Mucosa of gallbladder (tissue), 1 donor: ENCODE data around the gene CASTOR1. TPM values are rescaled to one million over a fixed set of nuclear protein-coding genes. Genes with fewer than 3 reads are reported as not detected.
A peak's percentile ranks its signal among the peaks of the same experiment; 100 is the strongest.

ENCODE experiments used
- DNase-seq: peaks from one replicate; pipeline ENCODE4 v3.0.0-alpha.2; 2020; ENCODE audit warnings: low spot score
- total RNA-seq: library from RNA; stranded (reverse); gene quantifications from one replicate; pipeline ENCODE4 v1.2.1, GENCODE V29; 2021
- donor health status: DM: no; HTN: no; CAD: no.

The CASTOR1 gene
- total RNA-seq, 1 donor from 2014 or later: 19.1 TPM

- DNase-seq: no peak
Measured at GRCh38 chr22:30265131-30265720, 24.1 kb downstream of the CASTOR1 start.

- DNase-seq: no peak
Measured at GRCh38 chr22:30263883-30264282, 25.4 kb downstream of the CASTOR1 start.

DNA sequence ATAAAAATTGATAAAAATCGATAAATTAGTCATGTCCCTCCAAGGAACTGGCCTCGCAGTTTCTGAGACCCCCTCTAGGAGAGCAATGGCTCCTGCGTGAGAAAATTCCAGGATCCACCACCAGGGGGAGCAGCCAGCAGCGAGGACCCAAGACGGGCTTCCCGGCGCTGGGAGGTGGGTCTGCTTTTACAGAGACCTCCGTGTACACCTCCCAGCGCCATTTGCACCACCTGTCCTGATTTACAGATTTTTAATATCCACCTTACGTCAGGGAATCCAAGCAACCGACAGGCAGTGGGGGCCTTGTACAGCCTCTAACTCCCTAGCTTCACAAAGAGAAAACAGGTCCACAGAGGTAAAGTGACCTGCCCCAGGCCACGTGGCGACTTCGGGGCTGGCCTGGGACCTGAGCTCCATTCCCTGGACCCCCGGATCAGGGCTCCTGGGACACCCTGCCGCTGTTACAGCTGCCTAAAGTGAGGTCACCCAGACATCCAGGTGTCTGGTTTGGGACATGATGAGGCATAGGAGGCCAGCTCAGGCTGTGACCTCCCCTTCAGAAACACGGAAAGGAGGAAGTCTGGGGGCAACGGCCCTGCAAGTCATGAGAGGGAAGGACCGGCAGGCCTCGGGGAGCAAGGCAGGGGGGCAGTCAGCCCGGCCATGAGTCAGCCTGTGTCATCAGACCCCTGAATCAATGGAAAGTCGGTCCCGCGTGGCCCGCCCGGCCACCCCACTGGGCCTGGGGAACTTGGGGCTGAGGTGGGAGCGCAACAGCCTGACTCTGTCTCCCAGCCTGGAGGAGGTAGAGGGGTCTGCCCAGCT, 26.2 kb downstream of the CASTOR1 start:
- peak; percentile 80 for DNase-seq

DNA sequence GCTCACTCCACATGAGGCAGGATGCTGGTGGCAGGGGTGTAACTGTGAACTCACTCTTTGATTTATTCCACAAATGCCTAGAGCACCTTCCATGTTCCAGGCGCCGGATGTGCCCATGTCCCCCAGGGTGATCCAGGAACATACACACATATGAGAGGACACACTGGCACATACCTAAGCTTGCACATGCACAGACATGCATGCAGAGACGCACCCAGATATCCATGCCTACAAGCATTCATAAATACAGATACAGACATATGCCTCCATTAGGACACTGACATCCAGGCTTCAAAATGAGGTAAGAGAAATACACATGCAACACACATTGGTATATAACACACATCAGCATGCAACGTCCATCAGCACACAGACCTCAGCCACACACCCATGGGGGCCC, 27.2 kb downstream of the CASTOR1 start:
- no peak for DNase-seq

DNA sequence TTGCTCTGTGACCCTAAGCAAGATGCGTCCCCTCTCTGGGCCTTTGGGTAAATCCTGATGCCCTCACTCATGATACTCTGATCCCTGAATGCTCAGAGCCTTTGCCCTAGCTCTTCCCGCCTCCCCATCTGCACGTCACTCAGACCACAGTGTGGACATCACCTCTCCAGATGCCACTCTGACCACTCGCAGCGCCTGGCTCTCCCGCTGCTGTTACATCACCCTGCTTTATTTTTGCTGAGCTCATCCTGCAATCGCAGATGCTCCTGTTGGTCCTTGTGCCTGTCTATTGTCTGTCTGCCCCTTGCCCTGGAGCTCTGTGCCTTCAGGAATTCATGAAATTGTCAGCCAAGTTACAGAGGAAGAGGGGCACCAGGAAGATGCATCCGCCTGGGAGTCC, 28.2 kb downstream of the CASTOR1 start:
- DNase-seq: no peak

GRCh38 chr22:30260682-30261081, 28.6 kb downstream of the CASTOR1 start:
- no peak for DNase-seq

DNA sequence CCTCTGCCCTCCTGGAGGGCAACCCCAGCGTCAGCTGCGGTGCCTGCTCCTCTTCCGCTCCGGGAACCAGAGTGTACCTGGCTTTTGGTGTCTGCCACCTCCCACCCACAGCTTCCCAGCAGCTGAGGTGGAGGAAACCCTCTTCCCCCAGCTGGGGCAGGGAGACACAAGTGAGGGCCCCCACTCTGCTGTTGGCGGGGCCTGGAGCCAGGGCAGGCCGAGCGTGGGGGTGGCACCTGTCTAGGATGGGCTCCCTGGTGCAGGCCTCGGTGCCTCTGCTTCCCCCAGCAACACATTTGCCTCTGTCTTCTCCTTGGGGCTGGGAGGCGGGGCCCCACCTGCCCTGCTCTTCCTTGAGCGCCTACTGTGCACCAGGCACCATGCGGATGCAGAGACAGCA, 29.0 kb downstream of the CASTOR1 start:
- DNase-seq: no peak

- no peak for DNase-seq
Measured at GRCh38 chr22:30254314-30254713, 35.0 kb downstream of the CASTOR1 start.

- DNase-seq: peak; percentile 75
Measured at GRCh38 chr22:30253205-30253852, 36.0 kb downstream of the CASTOR1 start.

- DNase-seq: peak; percentile 72
Measured at GRCh38 chr22:30252411-30253204, 36.7 kb downstream of the CASTOR1 start.

DNA sequence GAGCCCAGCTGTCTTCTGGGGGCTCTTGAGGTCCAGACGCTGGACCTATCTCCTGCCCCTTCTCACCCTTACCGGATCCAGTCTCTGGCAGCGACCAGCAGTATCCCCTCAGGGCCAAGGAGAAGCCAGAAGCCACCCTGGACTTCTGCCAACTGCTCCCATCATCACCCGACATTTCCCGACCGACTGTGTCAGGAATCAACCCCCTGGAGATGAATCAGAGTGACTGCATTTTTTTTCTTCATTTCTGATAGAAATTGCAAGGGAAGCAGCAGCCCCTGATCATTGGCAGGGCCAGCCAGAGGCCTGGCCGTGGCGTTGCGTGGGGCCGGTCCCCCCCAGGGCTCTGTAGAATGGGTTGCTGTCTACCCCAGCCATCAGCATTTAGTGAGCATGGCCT, 37.6 kb downstream of the CASTOR1 start:
- DNase-seq: no peak

- DNase-seq: no peak
Measured at GRCh38 chr22:30250661-30251267, 38.5 kb downstream of the CASTOR1 start.

- no peak for DNase-seq
Measured at GRCh38 chr22:30250039-30250565, 39.2 kb downstream of the CASTOR1 start.

DNA sequence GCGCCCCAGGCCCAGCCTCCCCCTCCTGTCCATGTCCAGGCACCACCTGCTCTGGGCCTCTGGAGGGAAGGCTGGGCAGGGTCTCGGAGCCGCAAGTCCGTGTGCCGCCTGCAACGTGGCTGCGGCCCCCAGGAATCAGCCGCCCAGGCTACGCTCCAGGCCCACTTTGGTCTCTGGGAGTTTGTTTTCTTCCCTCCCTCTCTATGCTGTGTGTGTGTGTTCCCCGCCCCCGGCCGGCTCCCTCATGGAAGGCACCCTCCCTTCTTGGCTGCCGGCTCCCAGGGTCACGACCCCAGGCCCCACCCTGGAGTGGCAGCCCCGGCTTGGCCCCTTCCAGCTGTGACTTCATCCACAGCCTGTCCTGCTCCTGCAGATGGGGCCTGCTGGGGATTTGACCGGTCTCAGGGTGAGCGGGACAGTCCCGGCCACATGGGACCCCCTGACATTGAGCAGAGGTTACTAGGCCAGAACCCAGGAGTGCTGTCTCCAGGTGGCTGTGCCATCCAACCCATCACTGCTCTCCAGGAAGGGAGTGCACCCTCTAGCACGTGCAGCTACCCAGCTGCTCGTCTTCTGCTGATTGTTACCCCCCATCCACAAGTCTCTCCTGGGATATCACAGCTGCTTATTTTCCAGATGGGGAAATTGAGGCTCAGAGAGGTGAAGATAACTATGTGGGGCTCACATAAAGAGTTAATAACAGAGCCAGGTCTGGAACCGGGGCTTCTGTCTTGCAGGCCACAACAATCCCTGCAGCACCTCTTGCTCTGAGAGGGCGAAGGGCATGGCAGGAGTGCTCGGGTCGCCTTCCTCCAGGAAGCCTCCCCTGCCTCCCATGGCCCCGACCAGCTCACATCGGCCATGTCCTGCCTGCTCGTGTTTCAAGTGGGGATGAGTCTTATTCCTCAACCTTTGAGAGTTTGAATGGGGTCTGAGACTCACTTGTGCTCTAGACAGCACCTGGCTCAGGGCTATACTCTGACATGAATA, 40.0 kb downstream of the CASTOR1 start:
- peak; percentile 66 for DNase-seq

- DNase-seq: no peak
Measured at GRCh38 chr22:30248484-30248883, 40.8 kb downstream of the CASTOR1 start.

GRCh38 chr22:30247974-30248373, 41.3 kb downstream of the CASTOR1 start:
- DNase-seq: no peak

DNA sequence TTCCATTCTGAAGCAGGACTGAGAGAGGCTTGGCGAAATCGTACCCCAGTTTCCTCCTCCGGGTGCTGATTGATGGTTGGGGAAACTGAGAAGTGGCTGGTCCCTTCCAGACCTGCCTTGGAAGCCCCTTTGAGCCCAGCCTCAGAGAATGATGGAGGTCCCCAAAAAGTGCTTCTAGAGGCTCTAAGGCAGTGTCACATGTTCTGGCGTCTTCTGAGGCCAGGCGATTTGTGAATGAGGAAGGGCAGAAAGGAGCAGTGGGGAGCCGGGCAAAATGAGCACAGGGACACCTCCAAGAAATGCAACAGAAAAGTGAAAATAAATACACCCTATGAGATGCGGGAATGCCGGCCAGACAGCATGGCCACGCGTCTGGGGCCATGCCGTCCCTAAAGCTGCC, 41.7 kb downstream of the CASTOR1 start:
- DNase-seq: no peak

GRCh38 chr22:30246814-30247376, 42.4 kb downstream of the CASTOR1 start:
- no peak for DNase-seq

DNA sequence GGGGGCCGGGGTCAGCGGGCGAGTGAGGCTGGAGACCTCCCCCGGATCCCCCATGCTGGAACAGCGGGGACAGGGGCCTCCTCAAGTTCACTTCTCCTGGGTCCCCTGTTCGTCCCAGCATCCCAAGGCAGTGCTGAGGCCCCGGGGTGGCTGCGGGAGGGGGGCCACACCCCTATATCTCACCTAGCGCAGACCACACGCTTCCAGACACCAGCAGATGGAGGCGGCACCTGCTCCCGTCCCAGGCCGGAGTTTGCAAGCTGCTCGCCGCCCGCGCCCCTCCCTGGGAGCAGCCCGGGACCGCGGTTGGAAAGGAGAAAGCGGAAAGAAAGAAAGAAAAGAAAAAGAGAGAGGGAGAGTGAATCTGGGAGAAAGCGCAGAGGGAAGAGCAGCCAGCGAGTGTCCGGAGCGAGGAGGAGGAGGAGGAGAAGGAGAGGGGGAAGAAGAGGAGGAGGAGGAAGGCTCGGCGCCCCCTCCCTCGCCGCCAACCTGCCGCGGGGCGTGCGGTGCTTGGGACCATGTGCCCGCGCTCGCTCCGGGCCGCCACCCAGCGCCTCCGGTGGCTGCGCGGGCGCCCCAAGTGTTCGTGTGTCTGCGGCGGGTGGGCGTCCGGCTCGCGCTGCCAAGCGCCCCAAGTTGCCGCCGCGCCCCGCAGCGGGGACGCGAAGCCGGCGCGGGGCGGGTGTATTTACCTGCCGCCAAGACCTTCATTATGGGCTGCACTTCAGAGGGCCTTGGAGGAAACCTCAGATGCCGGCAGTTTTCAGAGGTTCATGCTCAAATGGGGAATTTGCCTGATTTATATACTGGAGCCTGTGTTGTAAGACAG, 43.1 kb downstream of the CASTOR1 start, which contains the start of gene LIF:
Gene LIF (minus strand): TSS at position 775 of the 829 bp plus-strand sequence. CDS start 64 bp downstream, at position 711.
- no peak for DNase-seq
